HEK293T (cell line): Measurements from ENCODE around the gene MOV10L1.
"Not testable (repeated sequence)": the region's sequence is repeated elsewhere in the genome, so short reads cannot be mapped to it uniquely, and the experiment has no call there.

Experiments used
- CTCF ChIA-PET: fragments of 350-600 bp; formaldehyde crosslinking; extraction: SDS; loops from one replicate; lab custom pipeline; 2021; ENCODE audit warnings: antibody characterized with exemption, inconsistent platforms; lab: Yijun Ruan, JAX
- POLR2A ChIA-PET: fragments of 350-600 bp; formaldehyde crosslinking; extraction: SDS; loops from one replicate; lab custom pipeline; 2020; ENCODE audit warnings: antibody characterized with exemption, inconsistent platforms; lab: Yijun Ruan, JAX
- DNase-seq: peaks from one replicate; pipeline ENCODE4 v3.0.0; 2012; ENCODE audit warnings: mixed read lengths; ENCODE audit errors: extremely low spot score
- ARNT ChIP-seq: fragments of 450-650 bp; IDR thresholded peaks from 2 replicates; pipeline ENCODE4 v1.6.1; 2017; ENCODE audit warnings: mild to moderate bottlenecking
- BHLHE40 ChIP-seq: fragments of 450-650 bp; IDR thresholded peaks from 2 replicates; pipeline ENCODE4 v1.6.1; 2016; ENCODE audit warnings: mild to moderate bottlenecking, moderate library complexity, borderline replicate concordance
- CTBP1 ChIP-seq: fragments of 450-650 bp; IDR thresholded peaks from 2 replicates; pipeline ENCODE4 v1.6.1; 2016; ENCODE audit warnings: borderline replicate concordance
- ELF4 ChIP-seq: fragments of 450-650 bp; IDR thresholded peaks from 2 replicates; pipeline ENCODE4 v1.6.1; 2017; ENCODE audit warnings: antibody characterized with exemption
- FOXA1 ChIP-seq: fragments of 450-650 bp; IDR thresholded peaks from 2 replicates; pipeline ENCODE4 v1.6.1; 2016; ENCODE audit warnings: mild to moderate bottlenecking
- FOXK2 ChIP-seq: fragments of 450-650 bp; IDR thresholded peaks from 2 replicates; pipeline ENCODE4 v1.6.1; 2016; ENCODE audit warnings: mild to moderate bottlenecking
- FOXM1 ChIP-seq: fragments of 450-650 bp; IDR thresholded peaks from 2 replicates; pipeline ENCODE4 v1.6.1; 2017; ENCODE audit warnings: mild to moderate bottlenecking, borderline replicate concordance
- HDGF ChIP-seq: fragments of 450-650 bp; IDR thresholded peaks from 2 replicates; pipeline ENCODE4 v1.6.1; 2017; ENCODE audit warnings: antibody characterized with exemption, borderline replicate concordance
- L3MBTL2 ChIP-seq: fragments of 450-650 bp; conservative IDR thresholded peaks from 2 replicates; pipeline ENCODE4 v1.6.1; 2016; ENCODE audit warnings: mild to moderate bottlenecking
- LEF1 ChIP-seq: fragments of 450-650 bp; IDR thresholded peaks from 2 replicates; pipeline ENCODE4 v1.6.1; 2017; ENCODE audit warnings: mild to moderate bottlenecking, borderline replicate concordance
- NFRKB ChIP-seq: fragments of 450-650 bp; IDR thresholded peaks from 2 replicates; pipeline ENCODE4 v1.6.1; 2016; ENCODE audit warnings: mild to moderate bottlenecking, moderate library complexity
- PKNOX1 ChIP-seq: fragments of 450-650 bp; IDR thresholded peaks from 2 replicates; pipeline ENCODE4 v1.6.1; 2016
- SP1 ChIP-seq: fragments of 450-650 bp; IDR thresholded peaks from 2 replicates; pipeline ENCODE4 v1.6.1; 2017
- SUZ12 ChIP-seq: fragments of 450-650 bp; IDR thresholded peaks from 2 replicates; pipeline ENCODE4 v1.6.1; 2016; ENCODE audit warnings: mild to moderate bottlenecking
- TARDBP ChIP-seq: fragments of 450-650 bp; IDR thresholded peaks from 2 replicates; pipeline ENCODE4 v1.6.1; 2016
- ZNF384 ChIP-seq: fragments of 450-650 bp; IDR thresholded peaks from 2 replicates; pipeline ENCODE4 v1.6.1; 2016

The MOV10L1 gene

DNA sequence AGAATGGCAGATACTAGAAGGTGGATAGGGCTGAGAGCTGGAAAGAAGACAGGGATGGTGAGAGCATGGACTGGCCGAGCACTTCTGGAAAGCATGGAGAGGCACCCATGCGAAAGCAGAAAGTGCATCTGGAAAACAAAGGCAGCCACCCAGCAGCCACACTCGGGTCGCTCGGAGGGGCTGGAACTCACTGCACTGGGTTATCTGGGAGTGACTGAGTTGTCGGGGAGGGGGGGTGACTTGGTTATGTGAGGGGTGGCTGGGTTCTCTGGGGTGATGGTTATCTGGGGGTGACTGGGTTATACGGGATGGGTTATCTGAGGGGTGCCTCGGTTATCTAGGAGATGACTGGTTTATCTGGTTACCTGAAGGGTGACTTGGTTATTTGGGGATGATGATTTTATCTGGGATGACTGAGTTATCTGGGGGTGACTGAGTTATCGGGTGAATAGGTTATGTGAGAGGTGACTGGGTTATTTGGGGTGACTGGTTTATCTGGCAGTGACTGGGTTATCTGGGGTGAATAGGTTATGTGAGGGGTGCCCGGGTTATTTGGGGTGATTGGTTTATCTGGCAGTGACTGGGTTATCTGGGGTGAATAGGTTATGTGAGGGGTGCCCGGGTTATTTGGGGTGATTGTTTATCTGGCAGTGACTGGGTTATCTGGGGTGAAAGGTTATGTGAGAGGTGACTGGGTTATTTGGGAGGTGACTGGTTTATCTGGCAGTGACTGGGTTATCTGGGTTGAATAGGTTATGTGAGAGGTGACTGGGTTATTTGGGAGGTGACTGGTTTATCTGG is 78.1 kb downstream of the MOV10L1 start:
- DNase-seq = no peak
- POLR2A ChIA-PET = no interaction called here
- no peak for TF ChIP-seq CTBP1
- CTCF ChIA-PET = no interaction called here

DNA sequence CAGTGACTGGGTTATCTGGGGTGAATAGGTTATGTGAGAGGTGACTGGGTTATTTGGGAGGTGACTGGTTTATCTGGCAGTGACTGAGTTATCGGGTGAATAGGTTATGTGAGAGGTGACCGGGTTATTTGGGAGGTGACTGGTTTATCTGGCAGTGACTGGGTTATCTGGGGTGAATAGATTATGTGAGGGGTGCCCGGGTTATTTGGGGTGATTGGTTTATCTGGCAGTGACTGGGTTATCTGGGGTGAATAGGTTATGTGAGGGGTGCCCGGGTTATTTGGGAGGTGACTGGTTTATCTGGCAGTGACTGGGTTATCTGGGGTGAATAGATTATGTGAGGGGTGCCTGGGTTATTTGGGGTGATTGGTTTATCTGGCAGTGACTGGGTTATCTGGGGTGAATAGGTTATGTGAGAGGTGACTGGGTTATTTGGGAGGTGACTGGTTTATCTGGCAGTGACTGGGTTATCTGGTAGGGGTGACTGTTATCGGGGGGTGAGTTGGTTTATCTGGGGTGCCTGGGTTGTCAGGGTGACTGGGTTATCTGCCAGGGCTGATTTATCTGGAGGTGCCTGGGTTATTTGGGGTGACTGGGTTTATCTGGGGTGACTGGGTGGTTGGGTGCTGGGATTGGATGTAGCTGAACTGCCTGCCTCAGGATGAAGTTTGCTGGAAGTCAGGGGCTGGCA is 78.8 kb downstream of the MOV10L1 start:
- CTCF ChIA-PET = not testable (repeated sequence)

DNA sequence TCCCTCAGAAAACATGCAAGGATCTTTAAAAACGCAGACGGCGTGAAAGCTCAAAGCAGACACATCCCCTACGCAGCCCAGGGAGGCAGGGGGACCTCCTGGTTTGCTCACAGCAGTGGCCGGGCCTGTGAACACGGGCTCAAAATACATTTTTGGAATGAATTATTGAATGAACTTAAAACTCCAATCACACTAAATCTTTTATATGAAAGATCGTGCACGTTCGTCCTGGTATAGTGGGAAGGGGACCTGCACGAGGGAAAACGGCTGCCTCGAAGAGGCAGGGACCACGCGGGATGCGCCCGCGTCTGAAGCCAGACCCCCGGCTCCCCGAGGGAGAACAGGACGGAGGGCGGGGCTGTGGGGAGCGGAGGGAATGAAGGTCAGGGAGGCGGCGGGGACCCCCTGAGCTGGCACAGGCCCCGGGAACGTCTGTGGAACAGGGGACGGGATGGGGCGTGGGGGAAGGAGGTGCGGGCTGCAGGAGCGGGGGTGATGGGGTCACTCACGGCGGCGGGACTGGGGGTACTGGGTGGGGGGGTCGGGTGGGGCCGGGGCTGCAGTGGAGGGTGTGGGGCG is 79.5 kb downstream of the MOV10L1 start:
- POLR2A ChIA-PET = no interaction called here
- TF ChIP-seq TARDBP (no peak), ZNF384 (no peak), SUZ12 (no peak), FOXM1 (no peak), NFRKB (no peak)
- DNase-seq = no peak
- CTCF ChIA-PET = no interaction called here

More for the DNA sequence above, 78.8 kb downstream of the MOV10L1 start:
- DNase-seq, POLR2A ChIA-PET: not testable (repeated sequence)

- CTCF ChIA-PET = no interaction called here
- peak; percentile 65 for DNase-seq
- POLR2A ChIA-PET = interaction anchor here (1.0 to 1.8 kb wide), 3 partner anchors 12 to 20 kb away, joined by 3 to 4 read pairs (median 3); no protein-coding TSS in a partner anchor
- TF ChIP-seq SP1 (no peak), FOXM1 (peak; percentile 30; the same call in 1 of the 2 replicates), NFRKB (no peak), ZNF384 (no peak), FOXA1 (no peak)
Measured at GRCh38 chr22:50169774-50170341, 80.1 kb downstream of the MOV10L1 start.

GRCh38 chr22:50170453-50171318 is 80.9 kb downstream of the MOV10L1 start, which contains the start of gene PANX2:
TSS of gene PANX2 (plus strand) at chr22:50170731. CDS start at chr22:50170731, 0 bp downstream.
- ChIA-PET CTCF (no interaction called here), POLR2A (interaction anchor here (1.0 to 1.8 kb wide), 4 partner anchors 12 to 20 kb away, joined by 3 to 4 read pairs (median 4); no protein-coding TSS in a partner anchor)
- DNase-seq = no peak
- TF ChIP-seq ELF4 (no peak), FOXM1 (no peak), FOXK2 (no peak), CTBP1 (no peak)

DNA sequence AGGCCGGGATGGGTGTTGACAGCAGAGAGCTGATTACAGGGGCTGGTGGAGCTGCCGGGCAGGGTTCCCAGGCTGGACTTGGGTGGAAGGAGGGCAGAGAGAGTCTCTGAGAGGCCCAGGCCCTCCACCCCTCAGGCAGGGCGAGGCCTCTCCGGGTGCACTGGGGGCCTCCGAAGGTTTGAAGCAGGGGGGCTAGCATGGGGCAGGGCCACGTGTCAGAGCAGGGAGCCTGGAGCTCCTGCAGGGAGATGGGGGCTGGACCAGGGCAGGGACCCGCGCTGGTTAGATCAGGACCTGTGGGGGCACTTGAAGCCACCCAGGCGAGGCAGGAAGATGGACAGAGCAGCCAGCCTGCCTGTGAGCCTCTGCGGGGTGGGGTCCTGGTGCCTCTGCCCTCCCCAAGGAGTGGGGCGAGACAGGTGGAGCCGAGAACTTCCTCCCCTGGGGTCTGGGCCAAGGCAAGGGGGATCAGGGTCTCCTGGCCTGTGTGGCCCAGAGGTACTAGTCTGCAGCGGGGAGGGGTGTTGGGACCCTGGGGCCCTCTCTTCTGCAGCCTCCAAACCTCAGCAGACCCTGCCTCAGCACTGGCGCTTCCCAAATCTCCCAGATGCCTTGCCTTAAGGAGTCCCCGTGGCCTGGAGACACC is 81.6 kb downstream of the MOV10L1 start:
- TF ChIP-seq FOXM1 = no peak
- no peak for TF ChIP-seq L3MBTL2
- TF ChIP-seq PKNOX1 = no peak
- TF ChIP-seq ZNF384 = no peak
- TF ChIP-seq LEF1 = no peak
- no peak for TF ChIP-seq SP1
- no peak for TF ChIP-seq ARNT
- no peak for TF ChIP-seq FOXA1
- POLR2A ChIA-PET = interaction anchor here (1.3 to 1.8 kb wide), 3 partner anchors 11 to 15 kb away, joined by 3 to 4 read pairs (median 4); no protein-coding TSS in a partner anchor
- CTCF ChIA-PET = no interaction called here
- DNase-seq = no peak

DNA sequence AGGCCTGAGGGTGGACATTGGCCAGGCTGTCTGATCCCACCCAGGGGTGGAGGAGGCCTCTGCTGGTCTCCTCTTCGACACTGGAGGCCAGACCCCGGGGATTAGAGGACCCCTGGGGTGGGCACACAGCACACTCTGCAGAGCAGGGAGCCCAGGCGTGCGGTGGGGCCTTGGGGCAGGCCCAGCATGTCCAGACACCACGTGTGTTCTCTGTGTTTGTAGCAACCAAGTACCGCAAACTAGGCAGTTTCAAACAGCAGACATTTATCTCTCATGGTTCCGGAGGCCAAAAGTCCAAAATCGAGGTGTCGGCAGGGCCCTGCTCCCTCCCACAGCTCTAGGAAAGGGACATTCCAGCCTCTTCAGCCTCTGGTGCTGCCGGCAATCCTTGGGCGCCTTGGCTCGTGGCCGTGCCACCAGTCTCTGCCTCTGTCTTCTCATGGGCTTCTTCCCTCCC is 82.2 kb downstream of the MOV10L1 start:
- no peak for DNase-seq
- TF ChIP-seq LEF1 = no peak
- TF ChIP-seq FOXA1 = no peak
- TF ChIP-seq FOXK2 = no peak
- no peak for TF ChIP-seq SP1
- no peak for TF ChIP-seq PKNOX1
- no peak for TF ChIP-seq L3MBTL2
- no peak for TF ChIP-seq HDGF
- no peak for TF ChIP-seq FOXM1
- no peak for TF ChIP-seq CTBP1
- no peak for TF ChIP-seq ZNF384
- TF ChIP-seq BHLHE40 = no peak
- no peak for TF ChIP-seq TARDBP
- no peak for TF ChIP-seq NFRKB
- CTCF ChIA-PET = no interaction called here
- POLR2A ChIA-PET = interaction anchor here (0.7 to 1.8 kb wide), 2 partner anchors 10 to 15 kb away, joined by 3 to 4 read pairs; no protein-coding TSS in a partner anchor
